Measurements from ENCODE around the gene CLASP1.
"Not testable (repeated sequence)": the region's sequence is repeated elsewhere in the genome, so short reads cannot be mapped to it uniquely, and the experiment has no call there.

The CLASP1 gene

GRCh38 chr2:121570036-121570666 lies 79.1 kb downstream of the CLASP1 start:
- no peak for TF ChIP-seq CTCF (IDR thresholded peaks at IDR 0.05; ENCODE audit: extremely low read depth, insufficient read depth, missing control alignments)
- in situ Hi-C loops (cut with MboI; ENCODE audit: low pct_unique_long_range_greater_than_20kb, low sequenced_read_pairs, unreplicated experiment): no loop called here
- DNase-seq (ENCODE audit: low spot score): peak; percentile 15

GRCh38 chr2:121567957-121568409 lies 81.3 kb downstream of the CLASP1 start:
- TF ChIP-seq CTCF (IDR thresholded peaks at IDR 0.05; ENCODE audit: extremely low read depth, insufficient read depth, missing control alignments): no peak
- DNase-seq (ENCODE audit: low spot score): no peak
- in situ Hi-C loops (cut with MboI; ENCODE audit: low pct_unique_long_range_greater_than_20kb, low sequenced_read_pairs, unreplicated experiment): no loop called here

GRCh38 chr2:121567452-121567851 lies 81.8 kb downstream of the CLASP1 start:
- DNase-seq (ENCODE audit: low spot score): no peak
- in situ Hi-C loops (cut with MboI; ENCODE audit: low pct_unique_long_range_greater_than_20kb, low sequenced_read_pairs, unreplicated experiment): no loop called here
- no peak for TF ChIP-seq CTCF (IDR thresholded peaks at IDR 0.05; ENCODE audit: extremely low read depth, insufficient read depth, missing control alignments)

GRCh38 chr2:121565389-121566250 lies 83.6 kb downstream of the CLASP1 start:
- DNase-seq (ENCODE audit: low spot score): no peak
- in situ Hi-C loops (cut with MboI; ENCODE audit: low pct_unique_long_range_greater_than_20kb, low sequenced_read_pairs, unreplicated experiment): no loop called here
- no peak for TF ChIP-seq CTCF (IDR thresholded peaks at IDR 0.05; ENCODE audit: extremely low read depth, insufficient read depth, missing control alignments)

- TF ChIP-seq CTCF (IDR thresholded peaks at IDR 0.05; ENCODE audit: extremely low read depth, insufficient read depth, missing control alignments): no peak
- no peak for DNase-seq (ENCODE audit: low spot score)
- in situ Hi-C loops (cut with MboI; ENCODE audit: low pct_unique_long_range_greater_than_20kb, low sequenced_read_pairs, unreplicated experiment): no loop called here
These were observed 84.4 kb downstream of the CLASP1 start for GRCh38 chr2:121564905-121565304.

GRCh38 chr2:121563754-121564153 lies 85.5 kb downstream of the CLASP1 start:
- in situ Hi-C loops (cut with MboI; ENCODE audit: low pct_unique_long_range_greater_than_20kb, low sequenced_read_pairs, unreplicated experiment); DNase-seq (ENCODE audit: low spot score): not testable (repeated sequence)
